SK-N-MC (cell line): ENCODE results near the gene BTN3A1.

Experiments used
- EZH2 ChIP-seq: fragments of 200-600 bp; sonication (generic); IDR thresholded peaks from one replicate; pipeline ENCODE4 v1.6.1; 2017; ENCODE audit warnings: antibody characterized with exemption
- POLR2AphosphoS5 ChIP-seq: IDR thresholded peaks from 2 replicates; pipeline ENCODE4 v1.6.1; 2012; ENCODE audit warnings: mild to moderate bottlenecking, low read depth, low read length, borderline replicate concordance

GRCh38 chr6:26426691-26427450, 24.8 kb downstream of the BTN3A1 start:
- TF ChIP-seq POLR2AphosphoS5 (no peak), EZH2 (no peak)
